ENCODE results near the gene GRPEL1.

GRCh38 chr4:7018281-7018680, 49.6 kb downstream of the GRPEL1 start:
- TF ChIP-seq TAF1 (IDR thresholded peaks at IDR 0.05; ENCODE audit: borderline replicate concordance, insufficient read depth, low read length) (no peak), POLR2AphosphoS5 (IDR thresholded peaks at IDR 0.05; ENCODE audit: low read depth, low read length) (no peak), REST (IDR thresholded peaks at IDR 0.05; ENCODE audit: insufficient read depth in 1 of 2, low read depth in 2 of 2, low read length in 2 of 2) (no peak)
